Measurements from ENCODE around the gene CPEB2.
"Not testable (repeated sequence)": the region's sequence is repeated elsewhere in the genome, so short reads cannot be mapped to it uniquely, and the experiment has no call there.

The CPEB2 gene

GRCh38 chr4:15086259-15086658 lies 84.0 kb downstream of the CPEB2 start:
- 60% methylated on average over 1 of the region's 2 CpGs; no CpG with 5 or more reads in 1 of the 2 experiments for WGBS, 2 experiments (ENCODE audit: insufficient coverage in 2 of 2)
- not testable (repeated sequence) for H3K27ac ChIP-seq (ENCODE audit: low read depth, low read length, severe bottlenecking); H3K4me3 ChIP-seq (ENCODE audit: extremely low read depth, insufficient read depth, low read length, poor library complexity, severe bottlenecking); H3K4me1 ChIP-seq (ENCODE audit: control insufficient read depth, insufficient read depth, low read length, poor library complexity, severe bottlenecking); H3K36me3 ChIP-seq (ENCODE audit: control insufficient read depth, insufficient read depth, low read length)
- H3K9me3 ChIP-seq (ENCODE audit: control insufficient read depth, low read length): peaks cover 16% of the 10 kb centered on the region

GRCh38 chr4:15088394-15089035 lies 86.2 kb downstream of the CPEB2 start:
- Histone ChIP-seq H3K9me3 (ENCODE audit: control insufficient read depth, low read length) (peaks cover 16% of the 10 kb centered on the region), H3K27ac (ENCODE audit: low read depth, low read length, severe bottlenecking) (no peak overlapping the region), H3K4me3 (ENCODE audit: extremely low read depth, insufficient read depth, low read length, poor library complexity, severe bottlenecking) (no peak overlapping the region), H3K4me1 (ENCODE audit: control insufficient read depth, insufficient read depth, low read length, poor library complexity, severe bottlenecking) (no peaks in the 10 kb centered on the region), H3K36me3 (ENCODE audit: control insufficient read depth, insufficient read depth, low read length) (no peaks in the 10 kb centered on the region)
- WGBS, 2 experiments (ENCODE audit: insufficient coverage in 2 of 2): 100% methylated on average over 2 of the region's 4 CpGs

DNA sequence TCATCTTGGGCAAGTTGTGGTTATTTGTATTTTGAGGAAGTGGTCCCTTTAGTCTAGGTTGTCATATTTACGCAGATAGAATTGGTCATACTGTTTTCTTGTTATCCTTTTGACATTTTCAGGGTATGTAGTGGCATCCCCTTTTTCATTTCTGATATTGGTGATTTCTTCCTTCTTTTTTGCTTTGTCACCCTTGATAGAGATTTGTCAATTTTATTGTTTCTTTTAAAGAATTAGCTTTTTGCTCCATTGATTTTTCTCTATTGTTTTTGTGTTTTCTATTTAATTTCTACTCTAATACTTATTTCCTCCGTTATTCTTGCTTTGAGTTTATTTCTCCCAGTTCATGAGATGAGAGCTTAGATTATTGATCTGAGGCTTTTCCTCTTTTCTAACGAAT lies 87.7 kb downstream of the CPEB2 start:
- WGBS, 2 experiments (ENCODE audit: insufficient coverage in 2 of 2): 100% methylated on average over 1 of the region's 3 CpGs; no CpG with 5 or more reads in 1 of the 2 experiments
- H3K4me1 ChIP-seq (ENCODE audit: control insufficient read depth, insufficient read depth, low read length, poor library complexity, severe bottlenecking): no peaks in the 10 kb centered on the region
- H3K27ac ChIP-seq (ENCODE audit: low read depth, low read length, severe bottlenecking): no peak overlapping the region
- H3K36me3 ChIP-seq (ENCODE audit: control insufficient read depth, insufficient read depth, low read length): no peaks in the 10 kb centered on the region
- H3K9me3 ChIP-seq (ENCODE audit: control insufficient read depth, low read length): peaks cover 16% of the 10 kb centered on the region
- no peak overlapping the region for H3K4me3 ChIP-seq (ENCODE audit: extremely low read depth, insufficient read depth, low read length, poor library complexity, severe bottlenecking)

GRCh38 chr4:15100380-15100779 lies 98.1 kb downstream of the CPEB2 start:
- H3K36me3 ChIP-seq (ENCODE audit: control insufficient read depth, insufficient read depth, low read length): no peaks in the 10 kb centered on the region
- H3K4me3 ChIP-seq (ENCODE audit: extremely low read depth, insufficient read depth, low read length, poor library complexity, severe bottlenecking): no peak overlapping the region
- H3K27ac ChIP-seq (ENCODE audit: low read depth, low read length, severe bottlenecking): no peak overlapping the region
- H3K9me3 ChIP-seq (ENCODE audit: control insufficient read depth, low read length): no peaks in the 10 kb centered on the region
- H3K4me1 ChIP-seq (ENCODE audit: control insufficient read depth, insufficient read depth, low read length, poor library complexity, severe bottlenecking): no peaks in the 10 kb centered on the region
- WGBS, 2 experiments (ENCODE audit: insufficient coverage in 2 of 2): 100% methylated on average over 1 of the region's 1 CpG; no CpG with 5 or more reads in 1 of the 2 experiments

DNA sequence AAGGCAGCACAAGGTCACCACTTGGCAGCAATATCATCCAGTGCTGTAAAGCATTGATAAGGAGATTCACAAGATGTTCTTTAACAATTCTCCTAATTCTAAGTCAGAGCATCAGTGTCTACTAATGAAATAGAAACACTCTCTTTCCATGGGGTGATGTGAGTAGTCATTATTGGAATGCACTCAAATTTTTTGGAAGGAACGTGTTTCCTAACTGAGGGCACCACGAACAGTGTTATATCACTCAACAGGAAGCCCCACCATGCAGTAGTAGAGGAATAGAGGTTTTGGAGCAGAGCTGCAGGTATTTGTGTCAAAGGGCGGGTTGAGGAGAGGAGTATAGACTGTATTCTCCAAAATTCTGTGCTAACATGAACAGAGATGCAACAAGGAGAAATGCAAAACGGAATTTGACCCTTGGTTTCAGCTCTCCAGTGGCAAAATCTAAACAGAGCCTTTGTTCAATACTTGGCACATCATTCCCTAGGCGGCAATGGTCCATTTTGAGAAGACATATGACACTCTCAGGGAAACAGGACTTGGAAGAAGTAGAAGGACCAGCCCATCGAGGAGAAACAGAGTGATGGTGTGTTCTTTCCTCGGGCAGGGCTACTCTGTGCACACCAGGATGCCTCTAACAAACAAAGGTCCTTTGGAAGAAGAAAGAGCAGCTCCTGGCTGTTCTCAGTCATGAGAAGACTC lies 98.9 kb downstream of the CPEB2 start:
- no peaks in the 10 kb centered on the region for H3K9me3 ChIP-seq (ENCODE audit: control insufficient read depth, low read length)
- no peaks in the 10 kb centered on the region for H3K4me1 ChIP-seq (ENCODE audit: control insufficient read depth, insufficient read depth, low read length, poor library complexity, severe bottlenecking)
- no peaks in the 10 kb centered on the region for H3K36me3 ChIP-seq (ENCODE audit: control insufficient read depth, insufficient read depth, low read length)
- H3K4me3 ChIP-seq (ENCODE audit: extremely low read depth, insufficient read depth, low read length, poor library complexity, severe bottlenecking): no peak overlapping the region
- no peak overlapping the region for H3K27ac ChIP-seq (ENCODE audit: low read depth, low read length, severe bottlenecking)
- 76 to 88% methylated on average over 6 to 7 of the region's 7 CpGs for WGBS, 2 experiments (ENCODE audit: insufficient coverage in 2 of 2)

DNA sequence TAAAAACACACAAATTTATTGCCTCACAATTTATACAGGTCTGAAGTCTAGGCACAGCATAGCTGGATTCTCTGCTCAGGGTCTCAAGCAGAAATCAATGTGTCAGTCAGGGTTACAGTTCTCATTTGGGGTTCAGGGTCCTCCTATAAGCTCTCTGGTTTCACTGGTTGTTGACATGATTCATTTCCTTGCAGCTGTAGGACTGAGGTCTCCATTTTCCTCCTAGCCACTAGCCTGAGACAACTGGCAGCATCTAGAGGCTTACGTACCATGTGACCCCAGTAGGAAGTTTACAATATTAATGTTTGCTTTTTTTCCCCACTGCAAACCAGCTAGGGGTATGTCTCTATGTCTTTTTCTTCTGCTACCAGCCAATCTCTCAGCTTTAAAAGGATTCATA lies 102.5 kb downstream of the CPEB2 start:
- whole genome bisulfite sequencing, 2 experiments (ENCODE audit: insufficient coverage in 2 of 2): no CpG with 5 or more reads among the region's 1 CpG
- Histone ChIP-seq H3K36me3 (ENCODE audit: control insufficient read depth, insufficient read depth, low read length) (no peaks in the 10 kb centered on the region), H3K4me1 (ENCODE audit: control insufficient read depth, insufficient read depth, low read length, poor library complexity, severe bottlenecking) (no peaks in the 10 kb centered on the region)

GRCh38 chr4:15106399-15106798 lies 104.1 kb downstream of the CPEB2 start:
- no peaks in the 10 kb centered on the region for H3K36me3 ChIP-seq (ENCODE audit: control insufficient read depth, insufficient read depth, low read length)
- no peaks in the 10 kb centered on the region for H3K9me3 ChIP-seq (ENCODE audit: control insufficient read depth, low read length)
- no peaks in the 10 kb centered on the region for H3K4me1 ChIP-seq (ENCODE audit: control insufficient read depth, insufficient read depth, low read length, poor library complexity, severe bottlenecking)
- H3K4me3 ChIP-seq (ENCODE audit: extremely low read depth, insufficient read depth, low read length, poor library complexity, severe bottlenecking): no peak overlapping the region
- WGBS, 2 experiments (ENCODE audit: insufficient coverage in 2 of 2): 82 to 88% methylated on average over 2 to 3 of the region's 5 CpGs
- no peak overlapping the region for H3K27ac ChIP-seq (ENCODE audit: low read depth, low read length, severe bottlenecking)

More for the DNA sequence above, 102.5 kb downstream of the CPEB2 start:
- Histone ChIP-seq H3K27ac (ENCODE audit: low read depth, low read length, severe bottlenecking) (no peak overlapping the region), H3K4me3 (ENCODE audit: extremely low read depth, insufficient read depth, low read length, poor library complexity, severe bottlenecking) (no peak overlapping the region), H3K9me3 (ENCODE audit: control insufficient read depth, low read length) (no peaks in the 10 kb centered on the region)

- Histone ChIP-seq H3K4me1 (ENCODE audit: control insufficient read depth, insufficient read depth, low read length, poor library complexity, severe bottlenecking) (no peaks in the 10 kb centered on the region), H3K36me3 (ENCODE audit: control insufficient read depth, insufficient read depth, low read length) (no peaks in the 10 kb centered on the region), H3K4me3 (ENCODE audit: extremely low read depth, insufficient read depth, low read length, poor library complexity, severe bottlenecking) (no peak overlapping the region), H3K27ac (ENCODE audit: low read depth, low read length, severe bottlenecking) (no peak overlapping the region), H3K9me3 (ENCODE audit: control insufficient read depth, low read length) (no peaks in the 10 kb centered on the region)
Measured at GRCh38 chr4:15109600-15109999, 107.3 kb downstream of the CPEB2 start.

- Histone ChIP-seq H3K4me3 (ENCODE audit: extremely low read depth, insufficient read depth, low read length, poor library complexity, severe bottlenecking) (no peak overlapping the region), H3K27ac (ENCODE audit: low read depth, low read length, severe bottlenecking) (no peak overlapping the region), H3K4me1 (ENCODE audit: control insufficient read depth, insufficient read depth, low read length, poor library complexity, severe bottlenecking) (no peaks in the 10 kb centered on the region), H3K36me3 (ENCODE audit: control insufficient read depth, insufficient read depth, low read length) (no peaks in the 10 kb centered on the region), H3K9me3 (ENCODE audit: control insufficient read depth, low read length) (no peaks in the 10 kb centered on the region)
Measured at GRCh38 chr4:15110120-15110571, 107.9 kb downstream of the CPEB2 start.

GRCh38 chr4:15116509-15117079 lies 114.3 kb downstream of the CPEB2 start:
- H3K9me3 ChIP-seq (ENCODE audit: control insufficient read depth, low read length): no peaks in the 10 kb centered on the region
- no peaks in the 10 kb centered on the region for H3K36me3 ChIP-seq (ENCODE audit: control insufficient read depth, insufficient read depth, low read length)
- no peaks in the 10 kb centered on the region for H3K4me1 ChIP-seq (ENCODE audit: control insufficient read depth, insufficient read depth, low read length, poor library complexity, severe bottlenecking)
- no peak overlapping the region for H3K4me3 ChIP-seq (ENCODE audit: extremely low read depth, insufficient read depth, low read length, poor library complexity, severe bottlenecking)
- H3K27ac ChIP-seq (ENCODE audit: low read depth, low read length, severe bottlenecking): no peak overlapping the region
- no CpG with 5 or more reads among the region's 2 CpGs for WGBS, 2 experiments (ENCODE audit: insufficient coverage in 2 of 2)

Measured in mesodermal cell (in vitro differentiated cells).